Fibroblast of lung (primary cell): Measurements from ENCODE around the gene SLC6A12. TPM values are rescaled to one million over a fixed set of nuclear protein-coding genes. Genes with fewer than 3 reads are reported as not detected.
A peak's percentile ranks its signal among the peaks of the same experiment; 100 is the strongest.

Source experiments
- DNase-seq, 2 donors: peaks; one replicate each; pipeline versions ENCODE4 v3.0.0 to v3.0.0-alpha.2; 2010; ENCODE audit warnings: low read depth in 2 of 2
- H2AFZ ChIP-seq: 2 replicates; pipeline ENCODE4 v1.5.1; 2012; ENCODE audit warnings: low read length, control low read depth, inconsistent platforms
- H3K27ac ChIP-seq: 2 replicates; pipeline ENCODE4 v1.5.1; 2011; ENCODE audit warnings: low read length, control low read depth; ENCODE audit not compliant: insufficient read depth
- H3K27me3 ChIP-seq: 2 replicates; pipeline ENCODE4 v1.5.1; 2011; ENCODE audit warnings: mild to moderate bottlenecking, low read length; ENCODE audit not compliant: control insufficient read depth, insufficient read depth
- H3K36me3 ChIP-seq: 2 replicates; pipeline ENCODE4 v1.5.1; 2011; ENCODE audit warnings: low read length; ENCODE audit not compliant: control insufficient read depth, insufficient read depth
- H3K4me1 ChIP-seq: 2 replicates; pipeline ENCODE4 v1.5.1; 2011; ENCODE audit warnings: low read length; ENCODE audit not compliant: control insufficient read depth, insufficient read depth; ENCODE audit errors: extremely low read depth
- H3K4me2 ChIP-seq: 2 replicates; pipeline ENCODE4 v1.5.1; 2011; ENCODE audit warnings: low read length, control low read depth; ENCODE audit not compliant: insufficient read depth; ENCODE audit errors: extremely low read depth
- H3K4me3 ChIP-seq, 4 experiments: fragments of 200-600 bp in 1 of 4; sonication (generic) in 1 of 4; replicated peaks in 1 of 4; 2 replicates each; pipeline ENCODE4 v1.5.1; 2011 to 2016; ENCODE audit warnings: low read length in 4 of 4, low read depth in 3 of 4, mild to moderate bottlenecking in 3 of 4, control low read depth in 2 of 4, inconsistent platforms in 1 of 4, mixed read lengths in 1 of 4; ENCODE audit not compliant: insufficient read depth in 1 of 4; ENCODE audit errors: control extremely low read depth in 1 of 4
- H3K79me2 ChIP-seq: 2 replicates; pipeline ENCODE4 v1.5.1; 2012; ENCODE audit warnings: mild to moderate bottlenecking, low read length, inconsistent platforms; ENCODE audit not compliant: control insufficient read depth, insufficient read depth
- H3K9ac ChIP-seq: 2 replicates; pipeline ENCODE4 v1.5.1; 2011; ENCODE audit warnings: mild to moderate bottlenecking, low read length, control low read depth; ENCODE audit not compliant: insufficient read depth
- H3K9me3 ChIP-seq: 2 replicates; pipeline ENCODE4 v1.5.1; 2012; ENCODE audit warnings: low read depth, low read length; ENCODE audit not compliant: control insufficient read depth, insufficient read depth
- H4K20me1 ChIP-seq: 2 replicates; pipeline ENCODE4 v1.5.1; 2011; ENCODE audit warnings: low read length; ENCODE audit not compliant: control insufficient read depth, insufficient read depth; ENCODE audit errors: extremely low read depth
- CTCF ChIP-seq, 2 donors: IDR thresholded peaks in 1 of 2; conservative IDR thresholded peaks in 1 of 2; 1 replicate in 1 of 2; 2 replicates in 1 of 2; pipeline ENCODE4 v1.5.1; 2011 to 2012; ENCODE audit warnings: low read length in 2 of 2, control low read depth in 1 of 2, inconsistent platforms in 1 of 2, low read depth in 1 of 2, mild to moderate bottlenecking in 1 of 2
- EZH2 ChIP-seq: IDR thresholded peaks from 2 replicates; pipeline ENCODE4 v1.5.1; 2012; ENCODE audit warnings: low read length, control low read depth, mild to moderate bottlenecking; ENCODE audit errors: missing control alignments
- polyA plus RNA-seq, 2 donors: library from polyadenylated mRNA; depleted of rRNA in 1 of 2; stranded (reverse) in 1 of 2; unstranded in 1 of 2; fragments of >200 nt; gene quantifications; 2 replicates each; pipeline ENCODE4 v1.2.1, GENCODE V29; 2011 to 2012; ENCODE audit warnings: missing spikeins in 1 of 2
- total RNA-seq: library from RNA; depleted of rRNA; stranded (reverse); fragments of >200 nt; gene quantifications from 2 replicates; pipeline ENCODE4 v1.2.1, GENCODE V29; 2014

SLC6A12 gene
- total and polyA plus RNA-seq, 2 donors (not counting 1 experiment from before 2014, with no cell fraction given), result not detected

GRCh38 chr12:168763-169525 is 45.0 kb downstream of the SLC6A12 start:
- Histone ChIP-seq H3K9me3 (no peaks in the 10 kb centered on the region), H3K79me2 (no peaks in the 10 kb centered on the region), H3K4me1 (no peaks in the 10 kb centered on the region), H3K27ac (no peak overlapping the region), H3K9ac (no peak overlapping the region), H3K4me2 (no peak overlapping the region), H3K4me3 (no peak overlapping the region), H3K27me3 (peaks cover 9% of the 10 kb centered on the region), H3K36me3 (no peaks in the 10 kb centered on the region), H4K20me1 (no peaks in the 10 kb centered on the region), H2AFZ (no peak overlapping the region)
- TF ChIP-seq EZH2 (no peak), CTCF (conservative IDR thresholded peaks at IDR 0.05 in 1 of 2, IDR thresholded peaks at IDR 0.05 in 1 of 2; ENCODE audit: low read depth in 1 of 2, low read length in 2 of 2) (no peak)
- peak in 1 of 2 donors; percentile 34 for DNase-seq

- Histone ChIP-seq H3K4me1 (no peaks in the 10 kb centered on the region), H3K4me3 (no peak overlapping the region), H3K36me3 (no peaks in the 10 kb centered on the region), H3K27me3 (peaks cover 7% of the 10 kb centered on the region), H3K27ac (no peak overlapping the region), H4K20me1 (no peaks in the 10 kb centered on the region), H3K79me2 (no peaks in the 10 kb centered on the region), H2AFZ (no peak overlapping the region), H3K9me3 (no peaks in the 10 kb centered on the region), H3K9ac (no peak overlapping the region), H3K4me2 (no peak overlapping the region)
- TF ChIP-seq EZH2 (no peak), CTCF (conservative IDR thresholded peaks at IDR 0.05 in 1 of 2, IDR thresholded peaks at IDR 0.05 in 1 of 2; ENCODE audit: low read depth in 1 of 2, low read length in 2 of 2) (no peak)
- no peak for DNase-seq
Measured at GRCh38 chr12:167959-168600, 45.9 kb downstream of the SLC6A12 start.

- H3K27ac ChIP-seq, result no peak overlapping the region
- H2AFZ ChIP-seq, result no peak overlapping the region
- no peak for DNase-seq
- peaks cover 7% of the 10 kb centered on the region for H3K27me3 ChIP-seq
- no peak overlapping the region for H3K4me3 ChIP-seq
- no peak overlapping the region for H3K4me2 ChIP-seq
- H3K9ac ChIP-seq, result no peak overlapping the region
- no peaks in the 10 kb centered on the region for H3K4me1 ChIP-seq
- no peaks in the 10 kb centered on the region for H3K9me3 ChIP-seq
- no peaks in the 10 kb centered on the region for H3K79me2 ChIP-seq
- no peaks in the 10 kb centered on the region for H4K20me1 ChIP-seq
- TF ChIP-seq CTCF (conservative IDR thresholded peaks at IDR 0.05 in 1 of 2, IDR thresholded peaks at IDR 0.05 in 1 of 2; ENCODE audit: low read depth in 1 of 2, low read length in 2 of 2) (no peak), EZH2 (no peak)
- H3K36me3 ChIP-seq, result no peaks in the 10 kb centered on the region
Measured at GRCh38 chr12:166425-167075, 47.4 kb downstream of the SLC6A12 start.
